Measurements from ENCODE around the gene SNAPC4. TPM values are rescaled to one million over a fixed set of nuclear protein-coding genes. Genes with fewer than 3 reads are reported as not detected.

Gene SNAPC4
- total RNA-seq, 1 experiment from 2014 or later = 7.5 TPM

DNA sequence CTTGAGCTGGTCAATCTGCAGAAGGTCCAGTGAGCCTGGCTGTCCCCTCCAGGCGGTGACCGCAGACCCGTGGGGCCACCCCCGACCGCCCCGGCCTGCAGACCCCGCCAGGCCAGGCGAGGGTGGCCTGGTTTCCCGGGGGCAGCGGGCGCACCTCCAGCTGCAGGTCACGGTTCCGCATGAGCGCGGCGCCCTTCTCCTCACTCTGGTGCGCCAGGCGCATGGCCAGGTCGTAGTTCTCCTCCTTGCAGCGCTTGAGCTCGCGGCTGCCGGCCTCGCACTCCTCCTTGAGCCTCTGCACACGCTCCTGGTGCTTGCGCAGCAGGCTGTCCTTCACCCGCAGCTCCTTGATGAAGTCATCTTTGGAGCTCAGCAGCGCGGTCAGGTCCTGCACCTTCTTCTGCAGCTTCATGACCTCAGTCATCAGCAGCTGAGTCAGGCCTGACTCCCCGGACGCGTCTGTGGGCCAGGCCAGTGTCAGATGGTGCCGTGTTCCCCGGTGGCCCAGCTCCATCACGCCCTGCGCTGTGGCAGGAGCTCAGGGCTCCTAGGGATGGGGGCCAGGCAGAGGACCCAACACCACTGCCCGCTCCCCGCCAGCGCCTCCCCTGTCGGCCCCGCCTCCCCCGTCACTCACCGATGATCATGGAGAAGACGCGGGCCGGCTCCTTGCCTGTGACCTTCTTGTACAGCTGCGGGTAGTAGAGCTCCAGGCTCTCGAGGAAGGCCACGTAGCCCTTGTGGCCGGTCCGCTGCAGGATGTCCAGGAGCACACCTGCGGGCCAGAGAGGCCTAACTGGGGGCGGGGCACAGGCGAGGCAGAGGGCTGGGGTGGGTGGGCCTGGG lies 29.1 kb downstream of the SNAPC4 start:
- intact Hi-C loops (cut with micrococcal nuclease) = no loop called here

GRCh38 chr9:136370037-136370436 lies 29.9 kb downstream of the SNAPC4 start:
- no peaks in the 10 kb centered on the region for H4K20me1 ChIP-seq (ENCODE audit: low read length)
- ChIA-PET CTCF (no interaction called here), POLR2A (ENCODE audit: unreplicated experiment) (no interaction called here)
- H3K27ac ChIP-seq (ENCODE audit: low read length) = no peak overlapping the region
- H3K9me2 ChIP-seq (replicated peaks; ENCODE audit: low read length) = no peaks in the 10 kb centered on the region
- H3K4me2 ChIP-seq (ENCODE audit: low read length) = no peak overlapping the region
- no peaks in the 10 kb centered on the region for H3K4me1 ChIP-seq (ENCODE audit: insufficient read depth, low read length)
- no TSS peak for BruUV-seq (replicated peaks)
- no peak for TF ChIP-seq EZH2phosphoT487 (IDR thresholded peaks at IDR 0.05; ENCODE audit: borderline replicate concordance, low read length)
- H3K36me3 ChIP-seq (ENCODE audit: low read depth, low read length) = no peaks in the 10 kb centered on the region
- intact Hi-C loops (cut with micrococcal nuclease) = no loop called here
- H3K27me3 ChIP-seq (ENCODE audit: low read length) = no peaks in the 10 kb centered on the region
- no peak overlapping the region for H3K4me3 ChIP-seq (ENCODE audit: low read length)
- H3K9me3 ChIP-seq (ENCODE audit: low read length) = no peaks in the 10 kb centered on the region
- no peaks in the 10 kb centered on the region for H3K79me2 ChIP-seq (ENCODE audit: low read length)
- H3F3A ChIP-seq (ENCODE audit: low read length, unreplicated experiment) = no peaks in the 10 kb centered on the region
- DNase-seq = no peak
- no peak for ATAC-seq
- H3K9ac ChIP-seq (ENCODE audit: low read length) = no peak overlapping the region
- no peak overlapping the region for H2AFZ ChIP-seq (ENCODE audit: low read length)

More for the DNA sequence above, 29.1 kb downstream of the SNAPC4 start:
- POLR2A ChIA-PET (ENCODE audit: unreplicated experiment) = interaction anchor here (0.7 kb wide), 1 partner anchor 8 kb away, joined by 3 read pairs; no protein-coding TSS in a partner anchor
- BruUV-seq (replicated peaks) = no TSS peak
- Histone ChIP-seq H3K27me3 (ENCODE audit: low read length) (no peaks in the 10 kb centered on the region), H2AFZ (ENCODE audit: low read length) (no peak overlapping the region), H3K4me3 (ENCODE audit: low read length) (no peak overlapping the region), H3K9ac (ENCODE audit: low read length) (no peak overlapping the region), H3K4me1 (ENCODE audit: insufficient read depth, low read length) (no peaks in the 10 kb centered on the region), H3K9me2 (replicated peaks; ENCODE audit: low read length) (no peaks in the 10 kb centered on the region), H3F3A (ENCODE audit: low read length, unreplicated experiment) (no peaks in the 10 kb centered on the region), H4K20me1 (ENCODE audit: low read length) (no peaks in the 10 kb centered on the region), H3K9me3 (ENCODE audit: low read length) (no peaks in the 10 kb centered on the region), H3K27ac (ENCODE audit: low read length) (no peak overlapping the region), H3K4me2 (ENCODE audit: low read length) (no peak overlapping the region), H3K79me2 (ENCODE audit: low read length) (no peaks in the 10 kb centered on the region), H3K36me3 (ENCODE audit: low read depth, low read length) (no peaks in the 10 kb centered on the region)
- no peak for DNase-seq
- no peak for TF ChIP-seq EZH2 (IDR thresholded peaks at IDR 0.05; ENCODE audit: low read length, unreplicated experiment)
- no peak for TF ChIP-seq CTCF (conservative IDR thresholded peaks at IDR 0.05; ENCODE audit: low read depth, low read length)
- no peak for TF ChIP-seq EZH2phosphoT487 (IDR thresholded peaks at IDR 0.05; ENCODE audit: borderline replicate concordance, low read length)
- peak; percentile 23; the same call in 1 of the 2 replicates for ATAC-seq
- CTCF ChIA-PET = no interaction called here

DNA sequence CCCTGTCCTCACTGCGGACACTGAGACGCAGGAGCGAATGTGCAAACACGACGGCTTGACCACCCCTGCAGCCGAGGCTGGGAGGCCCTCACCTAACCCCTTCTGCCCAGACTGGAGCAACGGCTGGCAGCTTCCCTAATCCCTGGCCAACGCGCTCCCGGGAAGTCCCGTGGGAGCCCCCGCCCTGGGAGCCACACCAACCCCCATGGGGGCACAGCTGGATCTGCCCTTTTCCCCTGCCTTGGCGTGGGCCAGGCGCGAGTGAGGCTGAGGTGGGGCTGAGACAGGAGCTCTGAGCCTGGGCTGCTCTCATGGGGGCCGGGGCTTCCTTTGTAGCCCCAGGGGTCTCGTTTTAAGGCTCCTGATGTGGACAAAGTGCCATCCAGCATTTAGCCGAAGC lies 31.8 kb downstream of the SNAPC4 start:
- peaks cover 5% of the 10 kb centered on the region; the same call in 1 of the 2 replicates for H3K4me1 ChIP-seq (ENCODE audit: insufficient read depth, low read length)
- no peaks in the 10 kb centered on the region for H3K79me2 ChIP-seq (ENCODE audit: low read length)
- no peak overlapping the region for H3K27ac ChIP-seq (ENCODE audit: low read length)
- H4K20me1 ChIP-seq (ENCODE audit: low read length) = no peaks in the 10 kb centered on the region
- no peaks in the 10 kb centered on the region for H3K27me3 ChIP-seq (ENCODE audit: low read length)
- no peak overlapping the region for H2AFZ ChIP-seq (ENCODE audit: low read length)
- H3K9me2 ChIP-seq (replicated peaks; ENCODE audit: low read length) = no peaks in the 10 kb centered on the region
- no peaks in the 10 kb centered on the region for H3K9me3 ChIP-seq (ENCODE audit: low read length)
- H3K4me3 ChIP-seq (ENCODE audit: low read length) = no peak overlapping the region
- ChIA-PET CTCF (no interaction called here), POLR2A (ENCODE audit: unreplicated experiment) (no interaction called here)
- H3K4me2 ChIP-seq (ENCODE audit: low read length) = no peak overlapping the region
- ATAC-seq (no peak), DNase-seq (no peak)
- no peaks in the 10 kb centered on the region for H3F3A ChIP-seq (ENCODE audit: low read length, unreplicated experiment)
- intact Hi-C loops (cut with micrococcal nuclease) = no loop called here
- no peaks in the 10 kb centered on the region for H3K36me3 ChIP-seq (ENCODE audit: low read depth, low read length)
- TF ChIP-seq EZH2phosphoT487 (IDR thresholded peaks at IDR 0.05; ENCODE audit: borderline replicate concordance, low read length) (no peak), EZH2 (IDR thresholded peaks at IDR 0.05; ENCODE audit: low read length, unreplicated experiment) (no peak), CTCF (conservative IDR thresholded peaks at IDR 0.05; ENCODE audit: low read depth, low read length) (no peak)
- H3K9ac ChIP-seq (ENCODE audit: low read length) = no peak overlapping the region
- BruUV-seq (replicated peaks) = no TSS peak
